SK-MEL-5 (cell line): ENCODE results near the gene SDR42E1. TPM values are rescaled to one million over a fixed set of nuclear protein-coding genes. Genes with fewer than 3 reads are reported as not detected.
"Not testable (repeated sequence)": the region's sequence is repeated elsewhere in the genome, so short reads cannot be mapped to it uniquely, and the experiment has no call there.

ENCODE experiments used
- DNase-seq: peaks from one replicate; pipeline ENCODE4 v3.0.0-alpha.2; 2016; ENCODE audit warnings: low read depth, low spot score
- in situ Hi-C: cut with HindIII; loops from 2 replicates; pipeline ENCODE4 v1.10.0; 2016; ENCODE audit warnings: low sequenced_read_pairs, high pct_unique_total_duplicates, low pct_unique_long_range_greater_than_20kb
- total RNA-seq: library from RNA; depleted of rRNA; stranded (reverse); fragments of >200 nt; shearing (Covaris generic); gene quantifications from 2 replicates; pipeline ENCODE4 v1.2.3, GENCODE V29; 2014

Gene SDR42E1
- total RNA-seq, 1 experiment from 2014 or later: not detected

- DNase-seq: peak; percentile 46
- in situ Hi-C loops: no loop called here
Observed at GRCh38 chr16:82016263-82016662, 5.0 kb upstream of the SDR42E1 start.

- in situ Hi-C loops: no loop called here
- DNase-seq: no peak
Observed at GRCh38 chr16:82013139-82013538, 1.9 kb upstream of the SDR42E1 start.

GRCh38 chr16:82010649-82011048, 621 bp downstream of the SDR42E1 start:
- no peak for DNase-seq
- in situ Hi-C loops: no loop called here

GRCh38 chr16:82009789-82010188, 1.5 kb downstream of the SDR42E1 start:
- DNase-seq, in situ Hi-C loops: not testable (repeated sequence)

- in situ Hi-C loops: no loop called here
- DNase-seq: no peak
Observed at GRCh38 chr16:82008957-82009592, 2.2 kb downstream of the SDR42E1 start.

GRCh38 chr16:82007189-82007588, 4.1 kb downstream of the SDR42E1 start:
- in situ Hi-C loops: no loop called here
- no peak for DNase-seq

GRCh38 chr16:82006036-82006435, 5.2 kb downstream of the SDR42E1 start:
- in situ Hi-C loops: no loop called here
- DNase-seq: no peak

- in situ Hi-C loops: no loop called here
- DNase-seq: no peak
Observed at GRCh38 chr16:82005027-82005830, 6.0 kb downstream of the SDR42E1 start.

GRCh38 chr16:82004601-82005000, 6.7 kb downstream of the SDR42E1 start:
- no peak for DNase-seq
- in situ Hi-C loops: no loop called here

GRCh38 chr16:82002831-82003230, 8.4 kb downstream of the SDR42E1 start:
- in situ Hi-C loops: no loop called here
- DNase-seq: no peak

- in situ Hi-C loops: no loop called here
- peak; percentile 58 for DNase-seq
Observed at GRCh38 chr16:81997738-81998137, 13.5 kb downstream of the SDR42E1 start.

- DNase-seq: peak; percentile 51
- in situ Hi-C loops: no loop called here
Observed at GRCh38 chr16:81996664-81997509, 14.4 kb downstream of the SDR42E1 start.

- in situ Hi-C loops: no loop called here
- DNase-seq: no peak
Observed at GRCh38 chr16:81995651-81996050, 15.6 kb downstream of the SDR42E1 start.

- peak; percentile 46 for DNase-seq
- in situ Hi-C loops: no loop called here
Observed at GRCh38 chr16:81994485-81994884, 16.8 kb downstream of the SDR42E1 start.

- in situ Hi-C loops: no loop called here
- DNase-seq: no peak
Observed at GRCh38 chr16:81992859-81993258, 18.4 kb downstream of the SDR42E1 start.

- in situ Hi-C loops: no loop called here
- DNase-seq: no peak
Observed at GRCh38 chr16:81987706-81988105, 23.6 kb downstream of the SDR42E1 start.

GRCh38 chr16:81987121-81987520, 24.1 kb downstream of the SDR42E1 start:
- in situ Hi-C loops: no loop called here
- peak; percentile 57 for DNase-seq

GRCh38 chr16:81977335-81977942, 33.8 kb downstream of the SDR42E1 start:
- in situ Hi-C loops, DNase-seq: not testable (repeated sequence)
